Measurements from ENCODE around the gene SPECC1L. TPM values are rescaled to one million over a fixed set of nuclear protein-coding genes. Genes with fewer than 3 reads are reported as not detected.

The SPECC1L gene
- total RNA-seq, 1 experiment from 2014 or later, result 40.8 TPM

DNA sequence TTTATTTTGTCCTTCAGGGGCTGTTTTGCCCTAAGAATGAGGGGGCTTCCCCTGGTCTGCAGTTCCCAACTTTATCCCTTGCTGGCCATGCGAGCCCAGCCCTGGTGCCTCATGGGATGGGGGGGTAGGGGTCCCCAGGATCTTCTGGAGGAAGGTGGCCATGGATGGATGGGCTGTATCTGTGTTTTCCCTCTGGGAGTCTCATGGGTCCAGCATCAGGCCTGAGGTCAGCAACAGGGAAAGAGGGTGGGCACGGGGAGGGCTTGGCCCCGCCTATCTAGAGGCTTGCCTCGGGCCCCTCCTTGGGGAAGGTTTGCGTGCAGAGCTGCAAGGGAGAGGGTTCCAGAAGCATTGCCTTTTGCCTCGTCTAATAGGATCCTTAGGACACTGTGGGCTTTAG is 146.0 kb downstream of the SPECC1L start:
- no peak overlapping the region for H3K4me3 ChIP-seq (replicated peaks in 1 of 2; ENCODE audit: low read depth in 1 of 2, low read length in 2 of 2)
- H3K27me3 ChIP-seq (ENCODE audit: insufficient read depth, low read length), result no peaks in the 10 kb centered on the region
- H3K9me2 ChIP-seq (ENCODE audit: insufficient read depth), result no peaks in the 10 kb centered on the region
- ChIA-PET CTCF (no interaction called here), RAD21 (ENCODE audit: low non-redundant PET in 1 of 2, low total read pairs in 2 of 2, uncharacterized antibody in 2 of 2, unreplicated experiment in 2 of 2) (no interaction called here), POLR2A (no interaction called here)
- H3K4me2 ChIP-seq (ENCODE audit: low read length), result no peak overlapping the region
- H3K36me3 ChIP-seq (ENCODE audit: control insufficient read depth in 1 of 2, insufficient read depth in 2 of 2, low read length in 2 of 2), result peaks cover 5 to 12% of the 10 kb centered on the region in 2 experiments; a peak in 3 of 4 replicates
- no peaks in the 10 kb centered on the region for H3K9me3 ChIP-seq (ENCODE audit: control insufficient read depth in 1 of 2, insufficient read depth in 1 of 2, low read depth in 1 of 2, low read length in 2 of 2)
- no peaks in the 10 kb centered on the region for H3K79me2 ChIP-seq (ENCODE audit: insufficient read depth, low read length)
- H2AFZ ChIP-seq (ENCODE audit: low read depth, low read length, poor library complexity, severe bottlenecking), result no peak overlapping the region
- DNase-seq (ENCODE audit: low read depth, low spot score), result no peak
- H3K27ac ChIP-seq (ENCODE audit: low read depth, low read length), result no peak overlapping the region
- no peaks in the 10 kb centered on the region for H4K20me1 ChIP-seq (ENCODE audit: insufficient read depth)
- no peaks in the 10 kb centered on the region for H3K4me1 ChIP-seq (ENCODE audit: control insufficient read depth in 1 of 2, insufficient read depth in 2 of 2, low read length in 2 of 2)
- intact Hi-C loops (cut with micrococcal nuclease), result no loop called here
- TF ChIP-seq, protein P1, sequence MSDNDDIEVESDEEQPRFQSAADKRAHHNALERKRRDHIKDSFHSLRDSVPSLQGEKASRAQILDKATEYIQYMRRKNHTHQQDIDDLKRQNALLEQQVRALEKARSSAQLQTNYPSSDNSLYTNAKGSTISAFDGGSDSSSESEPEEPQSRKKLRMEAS (IDR thresholded peaks at IDR 0.05), result no peak
- no peak for ATAC-seq
- no peak overlapping the region for H3K9ac ChIP-seq (ENCODE audit: low read length)
- no TSS peak for BruUV-seq (replicated peaks)

DNA sequence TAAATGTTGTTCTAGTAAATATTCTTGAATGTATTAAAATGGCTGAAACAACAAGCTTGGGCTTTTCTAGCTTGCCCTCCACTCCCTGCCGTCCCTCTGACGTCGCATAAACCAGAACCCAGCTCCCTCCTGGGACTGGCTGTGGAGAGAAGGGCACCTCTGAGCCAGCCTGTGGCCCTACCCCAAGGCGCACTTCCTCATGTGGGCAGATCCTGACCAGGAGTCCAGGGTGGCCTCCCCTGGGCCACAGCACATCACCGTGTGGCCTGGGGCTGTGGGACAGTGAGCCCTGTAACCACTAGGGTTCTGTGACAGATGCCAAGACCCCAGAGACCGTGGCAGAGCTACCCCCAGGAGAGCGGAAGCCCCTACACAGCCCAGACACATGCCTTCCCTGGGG is 146.6 kb downstream of the SPECC1L start:
- Histone ChIP-seq H2AFZ (ENCODE audit: low read depth, low read length, poor library complexity, severe bottlenecking) (no peak overlapping the region), H3K79me2 (ENCODE audit: insufficient read depth, low read length) (no peaks in the 10 kb centered on the region), H3K4me3 (replicated peaks in 1 of 2; ENCODE audit: low read depth in 1 of 2, low read length in 2 of 2) (no peak overlapping the region), H3K4me1 (ENCODE audit: control insufficient read depth in 1 of 2, insufficient read depth in 2 of 2, low read length in 2 of 2) (no peaks in the 10 kb centered on the region), H3K27me3 (ENCODE audit: insufficient read depth, low read length) (no peaks in the 10 kb centered on the region), H3K9me3 (ENCODE audit: control insufficient read depth in 1 of 2, insufficient read depth in 1 of 2, low read depth in 1 of 2, low read length in 2 of 2) (no peaks in the 10 kb centered on the region), H3K27ac (ENCODE audit: low read depth, low read length) (no peak overlapping the region), H3K9me2 (ENCODE audit: insufficient read depth) (no peaks in the 10 kb centered on the region), H3K4me2 (ENCODE audit: low read length) (no peak overlapping the region), H4K20me1 (ENCODE audit: insufficient read depth) (no peaks in the 10 kb centered on the region), H3K36me3 (ENCODE audit: control insufficient read depth in 1 of 2, insufficient read depth in 2 of 2, low read length in 2 of 2) (peaks cover 5 to 12% of the 10 kb centered on the region in 2 experiments; a peak in 3 of 4 replicates), H3K9ac (ENCODE audit: low read length) (no peak overlapping the region)
- DNase-seq (ENCODE audit: low read depth, low spot score) (no peak), ATAC-seq (no peak)
- BruUV-seq (replicated peaks), result no TSS peak
- RAD21 ChIA-PET (ENCODE audit: low non-redundant PET in 1 of 2, low total read pairs in 2 of 2, uncharacterized antibody in 2 of 2, unreplicated experiment in 2 of 2), result no interaction called here
- CTCF ChIA-PET, result interaction anchor here (1.3 kb wide), 1 partner anchor 105 kb away, joined by 3 read pairs; no protein-coding TSS in a partner anchor
- POLR2A ChIA-PET, result no interaction called here
- TF ChIP-seq CEBPB (IDR thresholded peaks at IDR 0.05; ENCODE audit: low read depth), result no peak
- TF ChIP-seq ELF1 (IDR thresholded peaks at IDR 0.05; ENCODE audit: borderline replicate concordance, low read depth), result no peak
- TF ChIP-seq EGR1 (IDR thresholded peaks at IDR 0.05; ENCODE audit: low read depth), result no peak
- TF ChIP-seq, protein P2, sequence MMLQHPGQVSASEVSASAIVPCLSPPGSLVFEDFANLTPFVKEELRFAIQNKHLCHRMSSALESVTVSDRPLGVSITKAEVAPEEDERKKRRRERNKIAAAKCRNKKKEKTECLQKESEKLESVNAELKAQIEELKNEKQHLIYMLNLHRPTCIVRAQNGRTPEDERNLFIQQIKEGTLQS (IDR thresholded peaks at IDR 0.05), result no peak
- TF ChIP-seq REST (IDR thresholded peaks at IDR 0.05; ENCODE audit: low read depth), result no peak
- no peak for TF ChIP-seq SIN3A (IDR thresholded peaks at IDR 0.05; ENCODE audit: low read depth)
- intact Hi-C loops (cut with micrococcal nuclease), result no loop called here
